Endometrial microvascular endothelial cells (primary cell): ENCODE results near the gene TEX53. TPM values are rescaled to one million over a fixed set of nuclear protein-coding genes. Genes with fewer than 3 reads are reported as not detected.

Experiments used
- in situ Hi-C: cut with HindIII; loops from 2 replicates; pipeline ENCODE4 v1.10.0; 2017; ENCODE audit warnings: low sequenced_read_pairs, low pct_unique_long_range_greater_than_20kb; ENCODE audit errors: inconsistent ontology term
- total RNA-seq: library from RNA; depleted of rRNA; stranded (reverse); fragments of >200 nt; gene quantifications from one replicate; pipeline ENCODE4 v1.2.3, GENCODE V29; 2015; ENCODE audit errors: inconsistent ontology term

The TEX53 gene
- total RNA-seq, 1 donor from 2014 or later = not detected

- in situ Hi-C loops = no loop called here
These were observed 24.2 kb upstream of the TEX53 start, which contains the start of gene TEX48 for GRCh38 chr9:114681594-114682332. Gene TEX48, minus strand, starts transcription at chr9:114682192. Its CDS starts 10,469 bp downstream, at chr9:114671723.

GRCh38 chr9:114680259-114681001 is 22.8 kb upstream of the TEX53 start:
- in situ Hi-C loops = no loop called here

GRCh38 chr9:114678795-114679194 is 21.2 kb upstream of the TEX53 start:
- in situ Hi-C loops = no loop called here

GRCh38 chr9:114678130-114678529 is 20.5 kb upstream of the TEX53 start:
- in situ Hi-C loops = no loop called here

- in situ Hi-C loops = no loop called here
These were observed 19.8 kb upstream of the TEX53 start for GRCh38 chr9:114677418-114677817.

- in situ Hi-C loops = no loop called here
These were observed 19.3 kb upstream of the TEX53 start for GRCh38 chr9:114676901-114677300.

GRCh38 chr9:114674798-114675540 is 17.4 kb upstream of the TEX53 start:
- in situ Hi-C loops = no loop called here

- in situ Hi-C loops = no loop called here
These were observed 16.6 kb upstream of the TEX53 start for GRCh38 chr9:114674076-114674797.

- in situ Hi-C loops = no loop called here
These were observed 14.0 kb upstream of the TEX53 start for GRCh38 chr9:114671605-114672004.

- in situ Hi-C loops = no loop called here
These were observed 12.4 kb upstream of the TEX53 start for GRCh38 chr9:114669961-114670360.

- in situ Hi-C loops = no loop called here
These were observed 10.5 kb upstream of the TEX53 start for GRCh38 chr9:114668146-114668545.

- in situ Hi-C loops = no loop called here
These were observed 9.2 kb upstream of the TEX53 start for GRCh38 chr9:114666851-114667250.

GRCh38 chr9:114666401-114666800 is 8.8 kb upstream of the TEX53 start:
- in situ Hi-C loops = no loop called here

GRCh38 chr9:114664181-114664580 is 6.6 kb upstream of the TEX53 start:
- in situ Hi-C loops = no loop called here

- in situ Hi-C loops = no loop called here
These were observed 4.7 kb upstream of the TEX53 start for GRCh38 chr9:114662081-114662989.

GRCh38 chr9:114656301-114656700 is 1.3 kb downstream of the TEX53 start:
- in situ Hi-C loops = no loop called here

GRCh38 chr9:114655689-114656088 is 1.9 kb downstream of the TEX53 start:
- in situ Hi-C loops = no loop called here

GRCh38 chr9:114653556-114654159 is 3.9 kb downstream of the TEX53 start:
- in situ Hi-C loops = no loop called here
